Measurements from ENCODE around the gene TRPM5. TPM values are rescaled to one million over a fixed set of nuclear protein-coding genes. Genes with fewer than 3 reads are reported as not detected.

Gene TRPM5
- polyA plus RNA-seq, 1 of the 3 experiments (the other 2 are of a cell fraction), result not detected

DNA sequence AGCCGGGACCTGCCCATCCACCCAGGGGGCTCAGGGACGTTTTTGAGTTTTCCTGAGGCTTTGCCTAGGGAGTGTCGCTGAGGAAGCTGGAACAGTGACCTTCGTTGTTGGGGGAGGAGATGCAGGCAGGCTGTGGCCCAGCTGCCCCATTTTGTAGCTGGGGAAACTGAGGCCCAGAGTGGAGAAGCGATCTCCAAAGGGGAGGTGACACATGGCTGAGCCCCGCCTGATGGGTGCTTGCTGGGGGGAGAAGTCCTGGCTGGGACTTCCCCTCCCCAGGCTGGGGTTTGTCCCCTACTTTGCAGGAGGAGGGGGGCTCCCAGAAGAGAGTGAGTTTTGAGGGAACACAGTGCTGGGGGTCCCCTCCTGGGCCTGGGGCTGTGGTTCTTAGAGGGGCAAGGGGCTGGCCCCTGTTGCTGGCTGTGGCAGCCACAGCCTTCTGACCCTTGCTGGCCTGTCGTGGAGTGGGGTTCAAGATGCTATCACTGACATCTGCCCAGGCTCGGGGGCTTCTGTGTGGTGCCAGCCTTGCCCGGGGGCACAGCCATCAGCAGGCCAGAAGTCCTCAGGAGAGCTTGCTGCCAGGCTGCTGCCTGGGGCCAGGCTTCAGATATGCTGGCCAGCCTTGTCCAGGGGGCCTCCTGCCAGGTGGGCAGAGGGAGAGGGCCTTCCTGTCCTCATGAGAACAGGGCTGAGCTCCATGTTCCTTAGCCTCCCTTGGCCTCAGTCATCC, 21.9 kb upstream of the TRPM5 start:
- Histone ChIP-seq H3F3A (replicated peaks; ENCODE audit: insufficient read depth) (no peaks in the 10 kb centered on the region), H3K4me3 (ENCODE audit: low read depth in 2 of 2, low read length in 1 of 2) (no peak overlapping the region), H3K27me3 (ENCODE audit: insufficient read depth) (no peaks in the 10 kb centered on the region), H3K9me2 (no peaks in the 10 kb centered on the region), H3K9ac (no peak overlapping the region), H3K79me2 (ENCODE audit: insufficient read depth) (no peaks in the 10 kb centered on the region), H3K9me3 (no peaks in the 10 kb centered on the region), H2AFZ (ENCODE audit: low read depth) (no peak overlapping the region), H3K36me3 (replicated peaks in 1 of 2; ENCODE audit: control insufficient read depth in 1 of 2, insufficient read depth in 2 of 2, low read length in 1 of 2) (no peaks in the 10 kb centered on the region), H3K4me2 (no peak overlapping the region), H4K20me1 (ENCODE audit: insufficient read depth) (no peaks in the 10 kb centered on the region), H3K27ac (ENCODE audit: low read depth in 2 of 2, low read length in 1 of 2) (no peak overlapping the region), H3K4me1 (ENCODE audit: control insufficient read depth in 1 of 2, insufficient read depth in 2 of 2, low read depth in 1 of 2, low read length in 1 of 2) (peaks cover 0 to 13% of the 10 kb centered on the region in 2 experiments; a peak in 1 of 4 replicates)
- TF ChIP-seq RCOR1 (IDR thresholded peaks at IDR 0.05; ENCODE audit: low read length), result no peak
- TF ChIP-seq POLR2AphosphoS5 (IDR thresholded peaks at IDR 0.05; ENCODE audit: low read depth, low read length), result no peak
- TF ChIP-seq, protein P1, sequence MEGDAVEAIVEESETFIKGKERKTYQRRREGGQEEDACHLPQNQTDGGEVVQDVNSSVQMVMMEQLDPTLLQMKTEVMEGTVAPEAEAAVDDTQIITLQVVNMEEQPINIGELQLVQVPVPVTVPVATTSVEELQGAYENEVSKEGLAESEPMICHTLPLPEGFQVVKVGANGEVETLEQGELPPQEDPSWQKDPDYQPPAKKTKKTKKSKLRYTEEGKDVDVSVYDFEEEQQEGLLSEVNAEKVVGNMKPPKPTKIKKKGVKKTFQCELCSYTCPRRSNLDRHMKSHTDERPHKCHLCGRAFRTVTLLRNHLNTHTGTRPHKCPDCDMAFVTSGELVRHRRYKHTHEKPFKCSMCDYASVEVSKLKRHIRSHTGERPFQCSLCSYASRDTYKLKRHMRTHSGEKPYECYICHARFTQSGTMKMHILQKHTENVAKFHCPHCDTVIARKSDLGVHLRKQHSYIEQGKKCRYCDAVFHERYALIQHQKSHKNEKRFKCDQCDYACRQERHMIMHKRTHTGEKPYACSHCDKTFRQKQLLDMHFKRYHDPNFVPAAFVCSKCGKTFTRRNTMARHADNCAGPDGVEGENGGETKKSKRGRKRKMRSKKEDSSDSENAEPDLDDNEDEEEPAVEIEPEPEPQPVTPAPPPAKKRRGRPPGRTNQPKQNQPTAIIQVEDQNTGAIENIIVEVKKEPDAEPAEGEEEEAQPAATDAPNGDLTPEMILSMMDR (IDR thresholded peaks at IDR 0.05), result no peak
- TF ChIP-seq TAF1 (IDR thresholded peaks at IDR 0.05; ENCODE audit: borderline replicate concordance, low read depth, low read length), result no peak
- TF ChIP-seq FOSL2 (IDR thresholded peaks at IDR 0.05; ENCODE audit: borderline replicate concordance, low read depth), result no peak
- TF ChIP-seq NFIC (IDR thresholded peaks at IDR 0.05; ENCODE audit: borderline replicate concordance), result no peak
- TF ChIP-seq USF2 (IDR thresholded peaks at IDR 0.05; ENCODE audit: borderline replicate concordance, low read depth, low read length), result no peak
- ChIA-PET CTCF (interaction anchor here (0.6 to 1.6 kb wide), 3 partner anchors 9 to 67 kb away, joined by 3 to 7 read pairs (median 3); no protein-coding TSS in a partner anchor), POLR2A (no interaction called here)
- 18% methylated on average over 7 of the region's 9 CpGs for WGBS (ENCODE audit: low lambda C conversion rate)
- no peak for DNase-seq

GRCh38 chr11:2465202-2466068, 21.1 kb upstream of the TRPM5 start:
- 20% methylated on average over 5 of the region's 20 CpGs for WGBS (ENCODE audit: low lambda C conversion rate)
- Histone ChIP-seq H3K4me1 (ENCODE audit: control insufficient read depth in 1 of 2, insufficient read depth in 2 of 2, low read depth in 1 of 2, low read length in 1 of 2) (peaks cover 0 to 21% of the 10 kb centered on the region in 2 experiments; a peak in 1 of 4 replicates), H3K27me3 (ENCODE audit: insufficient read depth) (no peaks in the 10 kb centered on the region), H3F3A (replicated peaks; ENCODE audit: insufficient read depth) (no peaks in the 10 kb centered on the region), H2AFZ (ENCODE audit: low read depth) (no peak overlapping the region), H3K4me2 (no peak overlapping the region), H3K9me2 (no peaks in the 10 kb centered on the region), H3K9ac (no peak overlapping the region), H3K27ac (ENCODE audit: low read depth in 2 of 2, low read length in 1 of 2) (no peak overlapping the region), H3K4me3 (ENCODE audit: low read depth in 2 of 2, low read length in 1 of 2) (no peak overlapping the region), H3K79me2 (ENCODE audit: insufficient read depth) (no peaks in the 10 kb centered on the region), H3K9me3 (no peaks in the 10 kb centered on the region), H3K36me3 (replicated peaks in 1 of 2; ENCODE audit: control insufficient read depth in 1 of 2, insufficient read depth in 2 of 2, low read length in 1 of 2) (no peaks in the 10 kb centered on the region), H4K20me1 (ENCODE audit: insufficient read depth) (no peaks in the 10 kb centered on the region)
- CTCF ChIA-PET, result interaction anchor here (0.6 to 1.6 kb wide), 5 partner anchors 10 to 518 kb away, joined by 3 to 7 read pairs (median 5); partner anchors contain the start of gene MRPL23
- no peak for DNase-seq
- POLR2A ChIA-PET, result no interaction called here
- no peak for TF ChIP-seq TAF1 (IDR thresholded peaks at IDR 0.05; ENCODE audit: borderline replicate concordance, low read depth, low read length)
- no peak for TF ChIP-seq FOXM1 (IDR thresholded peaks at IDR 0.05; ENCODE audit: low read depth)
- no peak for TF ChIP-seq FOSL2 (IDR thresholded peaks at IDR 0.05; ENCODE audit: borderline replicate concordance, low read depth)
- no peak for TF ChIP-seq JUND (IDR thresholded peaks at IDR 0.05)
- TF ChIP-seq GATA2 (CRISPR knock-in tag; IDR thresholded peaks at IDR 0.05), result no peak
- no peak for TF ChIP-seq RXRA (IDR thresholded peaks at IDR 0.05; ENCODE audit: borderline replicate concordance, low read depth)
- no peak for TF ChIP-seq PBX3 (IDR thresholded peaks at IDR 0.05)
- no peak for TF ChIP-seq EP300 (IDR thresholded peaks at IDR 0.05; ENCODE audit: borderline replicate concordance in 1 of 2, low read depth in 1 of 2, low read length in 1 of 2)
- TF ChIP-seq CHD2 (IDR thresholded peaks at IDR 0.05; ENCODE audit: low read length, partially characterized antibody), result no peak
- TF ChIP-seq MXI1 (IDR thresholded peaks at IDR 0.05; ENCODE audit: low read depth, low read length), result no peak
- TF ChIP-seq EZH2phosphoT487 (IDR thresholded peaks at IDR 0.05; ENCODE audit: borderline replicate concordance, low read depth), result no peak
- TF ChIP-seq ELF1 (IDR thresholded peaks at IDR 0.05), result no peak
- no peak for TF ChIP-seq GABPA (IDR thresholded peaks at IDR 0.05; ENCODE audit: low read depth)
- no peak for TF ChIP-seq NFIC (IDR thresholded peaks at IDR 0.05; ENCODE audit: borderline replicate concordance)

All from SK-N-SH (cell line).